ENCODE data around the gene CATSPER3. TPM values are rescaled to one million over a fixed set of nuclear protein-coding genes. Genes with fewer than 3 reads are reported as not detected.

The CATSPER3 gene
- total and polyA plus RNA-seq, 2 donors from 2014 or later, result 1.4 TPM

DNA sequence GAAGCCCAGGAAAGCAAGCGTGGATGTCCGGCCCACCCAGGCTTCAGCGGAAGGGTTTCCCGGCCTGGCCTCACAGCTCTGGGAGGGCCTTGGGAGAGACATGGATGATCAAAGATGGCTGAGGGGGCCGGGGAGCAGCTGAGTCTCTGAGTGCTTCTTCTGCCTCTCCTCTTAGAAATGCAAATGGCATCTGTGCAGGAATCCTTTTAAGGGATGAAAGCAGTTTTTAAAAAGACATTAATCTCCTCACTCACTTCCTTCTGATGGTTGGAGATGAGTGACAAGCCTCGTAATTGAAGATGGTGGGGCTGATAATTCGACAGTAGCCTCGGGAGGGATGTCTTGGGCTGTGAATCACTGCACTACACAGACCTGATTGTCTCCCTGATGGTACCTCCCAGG is 90.6 kb downstream of the CATSPER3 start:
- DNase-seq (peak in 1 of 5 donors; percentile 32), FAIRE-seq (no peak)
- Histone ChIP-seq H3K4me3 (ENCODE audit: low read length in 3 of 3) (no peak overlapping the region), H3K9ac (ENCODE audit: low read length in 3 of 3) (no peak overlapping the region), H3K27me3 (ENCODE audit: control insufficient read depth, insufficient read depth, low read length) (no peaks in the 10 kb centered on the region), H3K4me1 (ENCODE audit: control insufficient read depth in 2 of 3, insufficient read depth in 2 of 3, low read depth in 1 of 3, low read length in 3 of 3) (no peaks in the 10 kb centered on the region), H3K27ac (ENCODE audit: low read depth in 2 of 2, low read length in 2 of 2) (no peak overlapping the region), H3K36me3 (ENCODE audit: control insufficient read depth in 2 of 3, insufficient read depth in 3 of 3, low read length in 3 of 3) (no peaks in the 10 kb centered on the region), H3K9me3 (ENCODE audit: control insufficient read depth in 2 of 3, insufficient read depth in 1 of 3, low read length in 3 of 3) (no peaks in the 10 kb centered on the region)
- intact Hi-C loops (cut with DNase I), result no loop called here
- TF ChIP-seq, protein P1, sequence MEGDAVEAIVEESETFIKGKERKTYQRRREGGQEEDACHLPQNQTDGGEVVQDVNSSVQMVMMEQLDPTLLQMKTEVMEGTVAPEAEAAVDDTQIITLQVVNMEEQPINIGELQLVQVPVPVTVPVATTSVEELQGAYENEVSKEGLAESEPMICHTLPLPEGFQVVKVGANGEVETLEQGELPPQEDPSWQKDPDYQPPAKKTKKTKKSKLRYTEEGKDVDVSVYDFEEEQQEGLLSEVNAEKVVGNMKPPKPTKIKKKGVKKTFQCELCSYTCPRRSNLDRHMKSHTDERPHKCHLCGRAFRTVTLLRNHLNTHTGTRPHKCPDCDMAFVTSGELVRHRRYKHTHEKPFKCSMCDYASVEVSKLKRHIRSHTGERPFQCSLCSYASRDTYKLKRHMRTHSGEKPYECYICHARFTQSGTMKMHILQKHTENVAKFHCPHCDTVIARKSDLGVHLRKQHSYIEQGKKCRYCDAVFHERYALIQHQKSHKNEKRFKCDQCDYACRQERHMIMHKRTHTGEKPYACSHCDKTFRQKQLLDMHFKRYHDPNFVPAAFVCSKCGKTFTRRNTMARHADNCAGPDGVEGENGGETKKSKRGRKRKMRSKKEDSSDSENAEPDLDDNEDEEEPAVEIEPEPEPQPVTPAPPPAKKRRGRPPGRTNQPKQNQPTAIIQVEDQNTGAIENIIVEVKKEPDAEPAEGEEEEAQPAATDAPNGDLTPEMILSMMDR (IDR thresholded peaks at IDR 0.05; ENCODE audit: borderline replicate concordance, extremely low read depth, insufficient read depth), result no peak

DNA sequence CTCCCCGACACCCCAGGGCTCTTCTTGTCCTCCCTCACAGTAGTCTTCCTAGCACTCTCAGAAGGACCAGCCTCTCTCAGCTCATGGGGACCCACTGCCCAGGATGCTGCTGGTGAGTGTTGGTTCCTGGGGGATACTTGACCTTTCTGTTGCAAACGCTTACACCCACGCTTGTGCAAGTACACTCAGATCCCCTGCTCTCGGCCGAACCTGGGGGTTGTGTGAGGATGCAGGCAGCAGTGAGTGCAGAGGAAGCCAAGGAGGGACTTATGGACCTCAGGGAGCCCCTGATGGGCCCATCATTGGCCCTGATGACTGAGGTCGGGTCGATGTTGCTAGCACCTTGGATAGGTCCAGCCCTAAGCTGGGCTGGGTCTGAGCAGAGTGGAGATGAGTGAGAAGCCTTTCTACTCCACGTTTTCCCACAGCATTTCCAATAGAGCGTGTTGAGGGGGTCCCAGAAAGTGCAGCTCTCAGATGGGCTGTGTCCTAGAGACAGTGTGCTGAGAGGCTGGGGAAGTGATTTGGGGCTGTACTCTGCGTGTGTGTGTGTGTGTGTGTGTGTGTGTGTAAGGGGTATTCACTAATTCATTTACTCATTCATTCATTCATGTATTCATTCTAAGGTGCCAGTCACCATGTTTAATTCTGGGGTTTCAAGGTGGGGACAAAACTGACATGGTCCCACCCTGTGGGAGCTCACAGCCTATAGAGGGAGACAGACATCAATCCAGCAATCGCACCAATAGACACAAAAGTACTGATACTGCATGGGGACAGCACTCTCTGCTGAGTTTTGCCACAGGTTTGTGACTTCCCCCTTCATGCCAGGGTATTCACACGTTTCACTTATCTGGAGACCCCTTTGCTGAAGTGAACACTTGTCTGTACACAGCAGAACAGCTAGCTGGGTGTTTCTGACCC is 91.6 kb downstream of the CATSPER3 start:
- Histone ChIP-seq H3K4me3 (ENCODE audit: low read length in 3 of 3) (no peak overlapping the region), H3K9ac (ENCODE audit: low read length in 3 of 3) (no peak overlapping the region), H3K27ac (ENCODE audit: low read depth in 2 of 2, low read length in 2 of 2) (no peak overlapping the region), H3K27me3 (ENCODE audit: control insufficient read depth, insufficient read depth, low read length) (no peaks in the 10 kb centered on the region), H3K36me3 (ENCODE audit: control insufficient read depth in 2 of 3, insufficient read depth in 3 of 3, low read length in 3 of 3) (no peaks in the 10 kb centered on the region), H3K9me3 (ENCODE audit: control insufficient read depth in 2 of 3, insufficient read depth in 1 of 3, low read length in 3 of 3) (no peaks in the 10 kb centered on the region), H3K4me1 (ENCODE audit: control insufficient read depth in 2 of 3, insufficient read depth in 2 of 3, low read depth in 1 of 3, low read length in 3 of 3) (no peaks in the 10 kb centered on the region)
- FAIRE-seq (no peak), DNase-seq (peak in 1 of 5 donors; percentile 21)
- TF ChIP-seq, protein P1 (IDR thresholded peaks at IDR 0.05; ENCODE audit: borderline replicate concordance, extremely low read depth, insufficient read depth), result no peak
- intact Hi-C loops (cut with DNase I), result no loop called here

DNA sequence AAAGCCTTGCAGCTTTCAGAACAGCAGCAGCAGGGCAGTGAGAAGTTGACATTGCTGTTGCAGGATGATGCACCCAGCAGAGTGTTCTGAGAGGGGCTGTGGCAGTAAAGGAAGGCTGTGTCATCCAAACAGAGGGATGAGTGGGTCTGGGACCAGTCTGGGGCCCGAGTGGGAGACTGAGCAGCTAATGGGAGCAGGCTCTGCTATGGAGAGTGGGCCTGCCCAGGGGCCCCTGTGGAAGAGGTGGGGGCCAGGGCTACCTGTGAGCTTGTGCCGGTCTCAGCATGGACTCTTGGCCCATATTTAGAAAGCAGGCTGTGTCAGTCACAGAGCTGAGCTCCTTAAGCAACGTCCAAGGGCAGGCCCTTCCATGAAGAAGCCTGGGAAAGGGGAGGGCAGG is 92.3 kb downstream of the CATSPER3 start:
- intact Hi-C loops (cut with DNase I), result no loop called here
- TF ChIP-seq, protein P1 (IDR thresholded peaks at IDR 0.05; ENCODE audit: borderline replicate concordance, extremely low read depth, insufficient read depth), result no peak
- no peaks in the 10 kb centered on the region for H3K9me3 ChIP-seq (ENCODE audit: control insufficient read depth in 2 of 3, insufficient read depth in 1 of 3, low read length in 3 of 3)
- no peak overlapping the region for H3K9ac ChIP-seq (ENCODE audit: low read length in 3 of 3)
- FAIRE-seq (no peak), DNase-seq (peak in 1 of 5 donors; percentile 53)
- no peak overlapping the region for H3K4me3 ChIP-seq (ENCODE audit: low read length in 3 of 3)
- no peaks in the 10 kb centered on the region for H3K36me3 ChIP-seq (ENCODE audit: control insufficient read depth in 2 of 3, insufficient read depth in 3 of 3, low read length in 3 of 3)
- no peak overlapping the region for H3K27ac ChIP-seq (ENCODE audit: low read depth in 2 of 2, low read length in 2 of 2)
- H3K27me3 ChIP-seq (ENCODE audit: control insufficient read depth, insufficient read depth, low read length), result no peaks in the 10 kb centered on the region
- no peaks in the 10 kb centered on the region for H3K4me1 ChIP-seq (ENCODE audit: control insufficient read depth in 2 of 3, insufficient read depth in 2 of 3, low read depth in 1 of 3, low read length in 3 of 3)
